Smooth muscle cell (in vitro differentiated cells): Measurements from ENCODE around the gene TRDMT1. TPM values are rescaled to one million over a fixed set of nuclear protein-coding genes. Genes with fewer than 3 reads are reported as not detected.

Source experiments
- DNase-seq: peaks from one replicate; lab custom pipeline; 2025; ENCODE audit not compliant: unreplicated experiment; lab: John Stamatoyannopoulos, UW
- H2AFZ ChIP-seq: fragments of 200-600 bp; sonication (generic); 2 replicates; pipeline ENCODE4 v1.6.0; 2016; ENCODE audit warnings: antibody characterized with exemption, low read depth, mild to moderate bottlenecking
- H3F3A ChIP-seq: fragments of 200-600 bp; sonication (generic); 2 replicates; pipeline ENCODE4 v1.6.0; 2017; ENCODE audit warnings: antibody characterized with exemption, low read depth
- H3K27ac ChIP-seq: fragments of 200-600 bp; sonication (generic); 2 replicates; pipeline ENCODE4 v1.5.1; 2016; ENCODE audit warnings: low read depth, mild to moderate bottlenecking
- H3K27me3 ChIP-seq: fragments of 200-600 bp; sonication (generic); 2 replicates; pipeline ENCODE4 v1.6.1; 2016; ENCODE audit warnings: low read depth, mild to moderate bottlenecking
- H3K36me3 ChIP-seq: fragments of 200-600 bp; sonication (generic); 2 replicates; pipeline ENCODE4 v1.5.1; 2016; ENCODE audit warnings: low read depth
- H3K4me1 ChIP-seq: fragments of 200-600 bp; sonication (generic); 2 replicates; pipeline ENCODE4 v1.5.1; 2016; ENCODE audit warnings: low read depth
- H3K4me2 ChIP-seq: fragments of 200-600 bp; sonication (generic); 2 replicates; pipeline ENCODE4 v1.6.0; 2016; ENCODE audit warnings: mild to moderate bottlenecking
- H3K4me3 ChIP-seq: fragments of 200-600 bp; sonication (generic); 2 replicates; pipeline ENCODE4 v1.5.1; 2016; ENCODE audit warnings: mild to moderate bottlenecking
- H3K79me2 ChIP-seq: fragments of 200-600 bp; sonication (generic); 2 replicates; pipeline ENCODE4 v1.6.0; 2016; ENCODE audit warnings: low read depth, mild to moderate bottlenecking
- H3K9ac ChIP-seq: fragments of 200-600 bp; sonication (generic); 2 replicates; pipeline ENCODE4 v1.6.0; 2016; ENCODE audit warnings: low read depth
- H3K9me3 ChIP-seq: fragments of 200-600 bp; sonication (generic); replicated peaks from 2 replicates; pipeline ENCODE4 v1.5.1; 2016; ENCODE audit warnings: low read depth
- H4K20me1 ChIP-seq: fragments of 200-600 bp; sonication (generic); 2 replicates; pipeline ENCODE4 v1.6.0; 2016; ENCODE audit warnings: low read depth
- CTCF ChIP-seq: fragments of 200-600 bp; sonication (generic); IDR thresholded peaks from 2 replicates; pipeline ENCODE4 v1.5.1; 2017; ENCODE audit warnings: borderline replicate concordance, mild to moderate bottlenecking, antibody characterized with exemption; ENCODE audit not compliant: insufficient read depth, poor library complexity, severe bottlenecking
- WGBS: methylation state at CpG from one replicate; pipeline ENCODE4 v1.1.7; 2016; ENCODE audit warnings: low lambda C conversion rate; 5-methylcytosine and 5-hydroxymethylcytosine counted together
- polyA plus RNA-seq: library from polyadenylated mRNA; unstranded; fragments of >200 nt; fragmentation: Nextera tagmentation; extraction: Ambion mirVana; gene quantifications from 2 replicates; pipeline ENCODE4 v1.2.1, GENCODE V29; 2016
- total RNA-seq: library from RNA; depleted of rRNA; stranded (reverse); fragments of >200 nt; gene quantifications from 2 replicates; pipeline ENCODE4 v1.2.3, GENCODE V29; 2014

Gene TRDMT1
- total and polyA plus RNA-seq, 2 experiments from 2014 or later, result 2.5 to 7.3 TPM

DNA sequence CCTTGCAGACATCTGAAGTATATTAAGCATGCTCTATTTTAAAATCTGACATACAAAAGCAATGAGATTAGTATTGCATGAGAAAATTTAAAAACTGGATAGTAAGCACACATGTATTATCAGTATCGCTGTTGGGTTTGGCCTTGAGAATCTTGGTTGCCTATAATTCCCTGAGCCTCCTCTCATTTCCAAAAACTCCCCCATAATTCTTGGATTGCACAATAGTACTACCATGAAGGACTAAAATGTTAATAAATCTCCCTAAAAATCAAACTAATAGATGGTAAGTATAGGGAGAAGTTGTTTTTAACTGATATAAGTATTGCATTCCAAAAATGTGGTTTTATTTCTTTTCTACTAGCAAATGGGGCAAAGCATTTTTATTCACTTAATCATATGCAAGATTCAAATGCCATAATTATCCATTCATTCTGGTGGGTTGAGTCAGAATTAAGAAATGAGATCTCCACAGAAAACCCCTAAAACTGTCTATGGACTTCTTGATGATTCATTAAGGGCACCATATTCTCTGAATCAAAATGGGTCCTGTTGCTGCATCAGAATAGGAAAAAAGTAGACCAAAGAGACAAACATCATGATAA is 16.3 kb upstream of the TRDMT1 start:
- no peaks in the 10 kb centered on the region for H4K20me1 ChIP-seq
- H3K4me2 ChIP-seq, result no peak overlapping the region
- no peaks in the 10 kb centered on the region for H3K36me3 ChIP-seq
- H3K9ac ChIP-seq, result peak overlapping the region; percentile 89
- H3K4me1 ChIP-seq, result peaks cover 19% of the 10 kb centered on the region
- no peaks in the 10 kb centered on the region for H3K9me3 ChIP-seq
- no peak for DNase-seq
- TF ChIP-seq CTCF, result no peak
- no peaks in the 10 kb centered on the region for H3K79me2 ChIP-seq
- H3K4me3 ChIP-seq, result no peak overlapping the region
- no peaks in the 10 kb centered on the region for H3K27me3 ChIP-seq
- peaks cover 24% of the 10 kb centered on the region for H3F3A ChIP-seq
- 91% methylated on average over 1 of the region's 1 CpG for WGBS
- no peak overlapping the region for H2AFZ ChIP-seq
- peak overlapping the region; percentile 98 for H3K27ac ChIP-seq

DNA sequence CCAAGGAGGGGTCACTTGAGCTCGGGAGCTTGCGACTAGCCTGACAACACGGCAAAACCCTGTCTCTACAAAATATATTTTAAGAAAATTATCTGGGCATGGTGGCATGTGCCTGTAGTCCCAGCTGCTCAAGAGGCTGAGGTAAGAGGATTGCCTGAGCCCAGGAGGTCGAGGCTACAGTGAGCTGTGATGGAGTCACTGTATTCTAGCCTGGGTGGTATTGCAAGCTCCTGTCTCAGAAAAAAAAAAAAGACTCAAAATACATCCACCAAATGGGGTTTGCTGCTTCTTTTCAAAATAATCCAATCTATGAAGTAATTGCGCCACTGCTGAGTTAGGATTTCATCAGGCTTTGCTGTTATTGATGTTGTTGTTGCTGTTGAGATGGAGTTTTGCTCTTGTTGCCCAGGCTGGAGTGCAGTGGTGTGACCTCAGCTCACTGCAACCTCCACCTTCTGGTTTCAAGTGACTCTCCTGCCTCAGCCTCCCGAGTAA is 15.5 kb upstream of the TRDMT1 start:
- peaks cover 19% of the 10 kb centered on the region for H3K4me1 ChIP-seq
- DNase-seq, result no peak

DNA sequence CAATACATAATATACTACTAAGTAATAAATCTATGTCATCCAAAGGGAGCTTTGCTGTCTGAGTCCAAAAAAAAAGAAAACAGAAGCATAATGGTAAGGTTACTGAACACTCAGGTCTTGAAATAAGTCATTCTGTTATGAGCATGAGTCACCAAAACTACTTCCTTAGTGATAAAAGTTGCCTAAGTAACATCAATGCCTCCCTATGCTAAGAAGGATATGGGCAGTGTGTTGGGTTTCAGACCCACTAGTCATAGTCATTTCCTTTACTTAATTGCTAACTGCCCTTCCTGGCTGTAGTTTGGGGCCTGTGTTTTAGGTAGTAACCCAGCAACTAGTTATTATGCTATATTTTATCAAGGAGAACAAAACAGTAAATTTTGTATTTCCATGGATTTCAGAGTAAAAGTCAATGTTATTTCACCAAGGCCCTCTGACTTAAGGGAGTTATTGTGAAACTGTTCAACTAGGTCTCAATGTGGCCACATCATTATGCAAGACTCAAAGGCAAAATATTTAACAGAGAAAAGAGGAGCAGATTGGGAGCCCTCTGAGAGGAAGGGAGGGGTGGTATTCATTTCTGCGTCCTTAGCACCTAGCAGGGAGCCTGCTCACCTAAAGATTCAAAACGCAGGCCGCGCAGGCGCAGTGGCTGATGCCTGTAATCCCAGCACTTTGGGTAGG is 14.9 kb upstream of the TRDMT1 start:
- Histone ChIP-seq H3K9ac (peak overlapping the region; percentile 89), H3K79me2 (no peaks in the 10 kb centered on the region), H3K4me2 (peak overlapping the region; percentile 75), H4K20me1 (no peaks in the 10 kb centered on the region), H3K27ac (peak overlapping the region; percentile 98), H3K9me3 (no peaks in the 10 kb centered on the region), H3F3A (peaks cover 24% of the 10 kb centered on the region), H3K27me3 (no peaks in the 10 kb centered on the region), H3K36me3 (no peaks in the 10 kb centered on the region), H2AFZ (no peak overlapping the region), H3K4me3 (no peak overlapping the region), H3K4me1 (peaks cover 19% of the 10 kb centered on the region)
- 61% methylated on average over 5 of the region's 5 CpGs for WGBS
- no peak for DNase-seq
- TF ChIP-seq CTCF, result no peak

More for the DNA sequence above, 15.5 kb upstream of the TRDMT1 start:
- Histone ChIP-seq H4K20me1 (no peaks in the 10 kb centered on the region), H3K79me2 (no peaks in the 10 kb centered on the region), H3K9me3 (no peaks in the 10 kb centered on the region), H3K9ac (peak overlapping the region; percentile 89), H3K4me3 (no peak overlapping the region), H2AFZ (no peak overlapping the region), H3K27ac (peak overlapping the region; percentile 98), H3K36me3 (no peaks in the 10 kb centered on the region), H3K4me2 (peak overlapping the region; percentile 33), H3K27me3 (no peaks in the 10 kb centered on the region), H3F3A (peaks cover 24% of the 10 kb centered on the region)
- TF ChIP-seq CTCF, result no peak
- 75% methylated on average over 6 of the region's 6 CpGs for WGBS
